ENCODE data around the gene NACC1. TPM values are rescaled to one million over a fixed set of nuclear protein-coding genes. Genes with fewer than 3 reads are reported as not detected.

The NACC1 gene
- total and polyA plus RNA-seq, 2 of the 13 experiments (the other 11 are each of a cell fraction or from before 2014, with no cell fraction given), result 31.8 to 42.3 TPM

- TF ChIP-seq ZBED4 (CRISPR knock-in tag; IDR thresholded peaks at IDR 0.05; ENCODE audit: borderline replicate concordance), result no peak
- no peak for TF ChIP-seq NFE2 (CRISPR knock-in tag; IDR thresholded peaks at IDR 0.05)
- TF ChIP-seq RORA (CRISPR knock-in tag; IDR thresholded peaks at IDR 0.05), result no peak
- no peak for TF ChIP-seq ZNF333 (CRISPR knock-in tag; IDR thresholded peaks at IDR 0.05; ENCODE audit: borderline replicate concordance)
- TF ChIP-seq ZC3H13 (CRISPR knock-in tag; IDR thresholded peaks at IDR 0.05), result peak; percentile 68; the same call in 1 of the 2 replicates
- peak; percentile 84; the same call in 1 of the 2 replicates for TF ChIP-seq KLF12 (CRISPR knock-in tag; IDR thresholded peaks at IDR 0.05; ENCODE audit: borderline replicate concordance)
- TF ChIP-seq ZNF800 (CRISPR knock-in tag; IDR thresholded peaks at IDR 0.05), result no peak
- TF ChIP-seq MLXIP (CRISPR knock-in tag; IDR thresholded peaks at IDR 0.05; ENCODE audit: borderline replicate concordance), result no peak
- no peak for TF ChIP-seq AGO2 (optimal IDR thresholded peaks at IDR 0.05; ENCODE audit: low read depth, low read length)
- peak; percentile 90; the same call in 1 of the 2 replicates for TF ChIP-seq MTA1 (CRISPR knock-in tag; IDR thresholded peaks at IDR 0.05; ENCODE audit: borderline replicate concordance)
- TF ChIP-seq PAWR (CRISPR knock-in tag; IDR thresholded peaks at IDR 0.05; ENCODE audit: borderline replicate concordance), result no peak
- no peak; the same call in 1 of the 2 replicates for TF ChIP-seq FOSL2 (CRISPR knock-in tag; IDR thresholded peaks at IDR 0.05)
- TF ChIP-seq SETDB1 (CRISPR knock-in tag; IDR thresholded peaks at IDR 0.05; ENCODE audit: borderline replicate concordance), result no peak
- TF ChIP-seq ZNF335 (CRISPR knock-in tag; IDR thresholded peaks at IDR 0.05), result 0 out of 2 replicates have a peak, but pooled peaks have one; percentile 45
- TF ChIP-seq ZNF256 (CRISPR knock-in tag; conservative IDR thresholded peaks at IDR 0.05), result 0 out of 2 replicates have a peak, but pooled peaks have one; percentile 17
- peak; percentile 34; the same call in 1 of the 2 replicates for TF ChIP-seq ZSCAN25 (CRISPR knock-in tag; IDR thresholded peaks at IDR 0.05)
- no peak for TF ChIP-seq ZNF496 (CRISPR knock-in tag; IDR thresholded peaks at IDR 0.05; ENCODE audit: insufficient replicate concordance)
- no peak for TF ChIP-seq GLMP (CRISPR knock-in tag; IDR thresholded peaks at IDR 0.05; ENCODE audit: borderline replicate concordance)
These were observed 46.5 kb downstream of the NACC1 start (continued) for GRCh38 chr19:13164343-13165161.

All from HepG2 (cell line).